ENCODE measurements around the gene TOB2.

TOB2 gene

DNA sequence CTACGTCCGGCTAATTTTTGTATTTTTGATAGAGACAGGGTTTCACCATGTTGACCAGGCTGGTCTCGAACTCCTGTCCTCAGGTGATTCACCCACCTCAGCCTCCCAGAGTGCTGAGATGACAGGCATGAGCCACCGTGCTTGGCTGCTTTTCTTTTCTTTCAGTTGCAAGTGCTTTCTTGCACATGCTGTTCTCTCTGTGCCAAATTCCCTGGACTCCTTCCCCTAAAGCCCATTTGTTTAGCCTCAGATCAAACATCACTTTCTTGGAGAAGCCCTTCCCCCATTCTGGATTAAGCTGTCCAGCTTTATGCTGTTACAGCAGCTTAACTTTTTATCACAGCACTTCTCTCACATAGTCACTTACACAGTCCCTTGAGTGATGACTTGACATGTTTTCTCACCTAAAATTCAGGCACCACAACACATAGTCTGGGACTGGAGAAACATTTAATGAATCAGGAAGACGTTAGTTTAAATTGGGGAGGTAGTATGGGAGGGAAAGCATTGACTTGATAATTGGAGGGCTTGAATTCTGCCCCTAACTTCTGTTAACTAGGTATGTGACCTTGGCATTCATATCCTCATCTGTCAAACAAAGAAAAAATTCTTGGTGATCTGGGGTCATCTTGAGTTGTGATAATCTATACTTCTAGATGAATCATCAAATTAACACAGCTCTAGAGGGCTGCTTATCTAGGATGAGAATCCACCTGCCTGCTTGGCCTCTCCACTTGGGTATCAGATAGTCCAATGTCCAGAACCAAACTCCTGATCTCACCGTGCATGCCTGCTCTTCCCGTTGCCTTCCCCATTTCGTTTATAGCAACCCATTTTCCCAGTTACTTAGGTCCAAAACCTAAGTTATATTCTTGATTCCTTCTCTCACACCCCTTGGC is 40.7 kb upstream of the TOB2 start:
- Histone ChIP-seq H3K36me3 (ENCODE audit: low read depth) (no peaks in the 10 kb centered on the region), H3K4me3 (ENCODE audit: severe bottlenecking) (no peak overlapping the region), H3K27ac (ENCODE audit: poor library complexity, severe bottlenecking) (no peak overlapping the region), H3K27me3 (ENCODE audit: insufficient read depth, poor library complexity, severe bottlenecking) (no peaks in the 10 kb centered on the region), H3K4me1 (ENCODE audit: insufficient read depth, poor library complexity, severe bottlenecking) (no peaks in the 10 kb centered on the region), H3K9me3 (ENCODE audit: severe bottlenecking) (no peaks in the 10 kb centered on the region)
- DNase-seq (ENCODE audit: low spot score): no peak
- no peak for ATAC-seq (ENCODE audit: low read depth)
- TF ChIP-seq, protein P1, sequence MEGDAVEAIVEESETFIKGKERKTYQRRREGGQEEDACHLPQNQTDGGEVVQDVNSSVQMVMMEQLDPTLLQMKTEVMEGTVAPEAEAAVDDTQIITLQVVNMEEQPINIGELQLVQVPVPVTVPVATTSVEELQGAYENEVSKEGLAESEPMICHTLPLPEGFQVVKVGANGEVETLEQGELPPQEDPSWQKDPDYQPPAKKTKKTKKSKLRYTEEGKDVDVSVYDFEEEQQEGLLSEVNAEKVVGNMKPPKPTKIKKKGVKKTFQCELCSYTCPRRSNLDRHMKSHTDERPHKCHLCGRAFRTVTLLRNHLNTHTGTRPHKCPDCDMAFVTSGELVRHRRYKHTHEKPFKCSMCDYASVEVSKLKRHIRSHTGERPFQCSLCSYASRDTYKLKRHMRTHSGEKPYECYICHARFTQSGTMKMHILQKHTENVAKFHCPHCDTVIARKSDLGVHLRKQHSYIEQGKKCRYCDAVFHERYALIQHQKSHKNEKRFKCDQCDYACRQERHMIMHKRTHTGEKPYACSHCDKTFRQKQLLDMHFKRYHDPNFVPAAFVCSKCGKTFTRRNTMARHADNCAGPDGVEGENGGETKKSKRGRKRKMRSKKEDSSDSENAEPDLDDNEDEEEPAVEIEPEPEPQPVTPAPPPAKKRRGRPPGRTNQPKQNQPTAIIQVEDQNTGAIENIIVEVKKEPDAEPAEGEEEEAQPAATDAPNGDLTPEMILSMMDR (IDR thresholded peaks at IDR 0.05; ENCODE audit: poor library complexity, severe bottlenecking): no peak

- DNase-seq (ENCODE audit: low spot score): no peak
- H3K4me3 ChIP-seq (ENCODE audit: severe bottlenecking): no peak overlapping the region
- no peaks in the 10 kb centered on the region for H3K36me3 ChIP-seq (ENCODE audit: low read depth)
- no peaks in the 10 kb centered on the region for H3K9me3 ChIP-seq (ENCODE audit: severe bottlenecking)
- H3K27me3 ChIP-seq (ENCODE audit: insufficient read depth, poor library complexity, severe bottlenecking): no peaks in the 10 kb centered on the region
- TF ChIP-seq, protein P1 (IDR thresholded peaks at IDR 0.05; ENCODE audit: poor library complexity, severe bottlenecking): no peak
- no peak for ATAC-seq (ENCODE audit: low read depth)
- H3K4me1 ChIP-seq (ENCODE audit: insufficient read depth, poor library complexity, severe bottlenecking): no peaks in the 10 kb centered on the region
- no peak overlapping the region for H3K27ac ChIP-seq (ENCODE audit: poor library complexity, severe bottlenecking)
Measured at GRCh38 chr22:41485033-41485432, 38.4 kb upstream of the TOB2 start.

GRCh38 chr22:41482319-41482935 is 35.8 kb upstream of the TOB2 start:
- H3K27me3 ChIP-seq (ENCODE audit: insufficient read depth, poor library complexity, severe bottlenecking): no peaks in the 10 kb centered on the region
- no peaks in the 10 kb centered on the region for H3K4me1 ChIP-seq (ENCODE audit: insufficient read depth, poor library complexity, severe bottlenecking)
- H3K27ac ChIP-seq (ENCODE audit: poor library complexity, severe bottlenecking): no peak overlapping the region
- TF ChIP-seq, protein P1 (IDR thresholded peaks at IDR 0.05; ENCODE audit: poor library complexity, severe bottlenecking): no peak
- H3K4me3 ChIP-seq (ENCODE audit: severe bottlenecking): no peak overlapping the region
- H3K9me3 ChIP-seq (ENCODE audit: severe bottlenecking): no peaks in the 10 kb centered on the region
- DNase-seq (ENCODE audit: low spot score) (no peak), ATAC-seq (ENCODE audit: low read depth) (no peak)
- H3K36me3 ChIP-seq (ENCODE audit: low read depth): peaks cover 2% of the 10 kb centered on the region

GRCh38 chr22:41481925-41482318 is 35.3 kb upstream of the TOB2 start:
- no peak for ATAC-seq (ENCODE audit: low read depth)
- no peak overlapping the region for H3K27ac ChIP-seq (ENCODE audit: poor library complexity, severe bottlenecking)

More at GRCh38 chr22:41481925-41482318, 35.3 kb upstream of the TOB2 start:
- peaks cover 4% of the 10 kb centered on the region for H3K36me3 ChIP-seq (ENCODE audit: low read depth)
- H3K27me3 ChIP-seq (ENCODE audit: insufficient read depth, poor library complexity, severe bottlenecking): no peaks in the 10 kb centered on the region
- no peaks in the 10 kb centered on the region for H3K9me3 ChIP-seq (ENCODE audit: severe bottlenecking)
- DNase-seq (ENCODE audit: low spot score): no peak
- H3K4me1 ChIP-seq (ENCODE audit: insufficient read depth, poor library complexity, severe bottlenecking): no peaks in the 10 kb centered on the region
- no peak overlapping the region for H3K4me3 ChIP-seq (ENCODE audit: severe bottlenecking)
- TF ChIP-seq, protein P1 (IDR thresholded peaks at IDR 0.05; ENCODE audit: poor library complexity, severe bottlenecking): no peak
